Midbrain (tissue), 1 donor: ENCODE measurements around the gene GDF9.
"Not testable (repeated sequence)": the region's sequence is repeated elsewhere in the genome, so short reads cannot be mapped to it uniquely, and the experiment has no call there.

Experiments used
- DNase-seq: peaks from one replicate; lab custom pipeline; 2025; lab: John Stamatoyannopoulos, UW

Gene GDF9

DNA sequence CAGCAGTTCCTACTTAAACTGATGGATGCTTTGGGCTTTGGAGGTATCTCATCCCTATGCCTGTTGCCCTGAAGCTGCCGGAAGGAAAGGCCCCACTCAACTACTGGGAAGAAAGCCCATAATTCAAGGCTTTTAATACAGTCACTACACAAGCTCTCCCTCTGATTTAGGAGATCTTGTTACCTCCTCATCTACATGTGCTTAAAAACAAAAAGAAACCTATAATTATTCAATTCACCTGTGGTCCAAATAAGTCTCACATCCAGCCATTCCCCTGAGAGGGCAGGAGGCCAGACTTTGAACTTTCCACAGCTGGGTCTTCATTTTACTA lies 6.5 kb upstream of the GDF9 start:
- DNase-seq, result no peak

DNA sequence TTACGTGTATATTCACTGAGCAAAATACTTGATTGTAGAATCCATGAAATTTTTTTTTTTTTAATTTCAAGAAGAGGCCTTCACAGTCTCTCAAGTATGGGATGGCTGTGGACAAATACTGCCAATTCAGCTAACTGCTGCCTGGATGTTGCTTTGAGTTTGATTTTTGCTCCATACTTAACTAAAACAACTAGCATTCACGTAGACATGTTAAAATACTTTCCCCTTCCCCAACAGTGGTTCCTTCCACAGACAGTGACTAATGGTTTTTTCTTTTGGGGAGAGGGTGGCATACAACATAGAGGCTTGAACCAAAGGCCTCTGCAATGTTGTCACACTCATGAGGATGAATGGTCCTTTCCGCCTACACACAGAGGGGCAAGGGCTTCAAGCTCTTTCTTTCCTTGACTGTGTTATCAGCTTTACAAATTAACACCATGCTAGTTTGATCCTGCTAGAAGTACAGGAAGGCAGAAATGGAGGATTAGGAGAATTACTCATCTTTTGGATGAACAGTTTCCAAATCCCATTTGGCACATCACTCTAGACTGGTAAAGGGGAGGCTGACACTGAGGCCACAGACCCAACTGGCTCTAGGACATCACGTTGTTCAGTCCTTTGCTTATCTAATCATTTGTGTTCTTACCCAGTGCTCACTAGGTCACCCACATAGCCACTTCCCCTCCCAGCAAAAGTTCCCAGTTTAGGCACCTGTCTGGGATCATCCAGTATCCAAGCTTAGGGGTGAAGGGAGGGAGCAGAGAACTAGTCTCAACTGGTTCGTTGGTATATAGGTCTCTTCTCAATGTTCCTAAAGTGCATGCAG lies 5.4 kb upstream of the GDF9 start:
- no peak for DNase-seq

DNA sequence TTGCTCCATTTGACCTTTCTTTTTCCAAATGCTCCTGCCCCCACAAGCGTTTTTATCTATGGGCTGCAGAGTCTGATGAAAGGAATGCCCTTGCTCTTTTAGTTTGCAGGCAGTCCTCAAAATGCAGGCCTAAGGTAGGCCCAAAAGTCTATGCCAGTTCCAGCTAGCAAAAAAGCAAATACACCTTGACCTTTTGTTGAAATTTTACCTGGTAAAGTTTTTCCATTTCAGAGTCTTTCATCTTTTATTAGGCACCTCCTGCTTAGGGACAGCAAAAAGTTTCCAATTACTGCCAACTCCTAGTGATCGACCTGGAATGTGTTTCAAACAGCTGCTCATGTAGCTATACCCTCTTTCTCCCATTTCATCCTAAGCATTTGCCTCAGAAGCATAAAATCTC lies 4.5 kb upstream of the GDF9 start:
- DNase-seq, result no peak

DNA sequence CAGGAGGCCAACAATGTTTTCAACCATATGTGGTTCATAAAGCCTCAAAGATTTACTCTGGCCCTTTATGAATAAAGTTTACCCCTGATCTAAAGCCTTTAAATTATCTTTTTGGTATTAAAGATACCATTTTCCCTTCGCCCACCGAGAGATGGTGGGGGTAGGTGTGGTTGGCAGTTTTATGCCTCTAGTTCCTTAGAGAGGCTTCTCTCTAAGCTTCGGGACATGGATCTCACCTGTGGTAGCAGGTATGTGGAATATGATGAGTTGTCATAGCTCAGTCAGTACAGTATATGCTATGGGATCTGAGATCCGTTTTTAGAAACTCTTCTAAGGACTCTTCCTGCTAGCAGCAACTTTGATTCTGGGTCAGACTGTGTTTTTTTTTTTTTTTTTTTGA lies 2.5 kb upstream of the GDF9 start:
- no peak for DNase-seq

DNA sequence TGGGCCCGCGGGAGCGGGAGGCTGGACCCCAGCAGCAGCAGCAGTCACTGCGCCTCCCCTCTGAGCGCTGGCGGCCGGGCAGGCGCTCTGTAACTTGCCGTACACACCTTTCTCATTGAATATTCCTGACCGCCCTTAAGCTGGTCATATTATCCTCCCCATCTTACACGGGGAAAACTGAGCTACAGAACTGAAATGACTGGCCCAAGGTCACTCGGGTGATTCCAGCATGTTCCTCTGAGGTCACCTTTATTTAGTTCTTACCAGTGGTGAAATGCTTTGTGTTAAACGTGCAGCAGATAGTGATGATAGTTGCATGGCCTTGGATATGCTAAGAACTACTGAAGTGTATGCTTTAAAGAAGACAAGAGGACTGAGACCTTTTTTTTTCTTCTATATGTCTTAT lies 780 bp upstream of the GDF9 start:
- DNase-seq, result no peak

DNA sequence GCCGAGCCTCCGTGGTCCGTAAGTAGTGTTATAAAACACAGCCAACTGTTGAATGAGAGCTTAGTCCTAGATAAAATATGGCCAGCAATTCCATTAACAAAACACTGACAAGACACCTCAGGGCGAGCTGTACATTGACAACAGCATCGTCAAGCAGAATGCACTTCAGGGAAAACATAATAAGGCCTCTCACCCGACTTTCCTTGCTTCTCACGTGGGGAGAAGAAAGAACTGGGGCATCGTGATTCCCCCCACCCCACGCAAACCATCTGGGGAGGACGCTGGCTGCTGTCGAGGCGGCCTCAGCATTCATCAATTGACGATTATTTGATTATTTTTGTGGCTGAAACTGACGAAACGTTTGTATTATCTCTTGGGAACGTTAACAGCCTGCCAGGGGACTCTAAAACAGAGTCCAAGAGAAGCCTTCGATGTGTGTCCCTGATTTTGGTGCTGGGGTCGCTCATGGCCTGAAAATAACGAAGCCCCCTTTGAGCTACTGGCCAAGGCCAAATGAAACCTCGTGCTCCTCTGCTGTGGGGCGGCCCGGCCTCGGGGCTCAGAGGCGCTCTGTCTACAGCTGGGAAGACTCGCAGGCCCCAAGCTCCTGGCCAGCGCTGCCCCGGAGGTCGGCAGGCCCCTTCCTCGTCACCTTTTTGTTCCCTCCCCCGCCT lies 464 bp downstream of the GDF9 start:
- DNase-seq, result no peak

DNA sequence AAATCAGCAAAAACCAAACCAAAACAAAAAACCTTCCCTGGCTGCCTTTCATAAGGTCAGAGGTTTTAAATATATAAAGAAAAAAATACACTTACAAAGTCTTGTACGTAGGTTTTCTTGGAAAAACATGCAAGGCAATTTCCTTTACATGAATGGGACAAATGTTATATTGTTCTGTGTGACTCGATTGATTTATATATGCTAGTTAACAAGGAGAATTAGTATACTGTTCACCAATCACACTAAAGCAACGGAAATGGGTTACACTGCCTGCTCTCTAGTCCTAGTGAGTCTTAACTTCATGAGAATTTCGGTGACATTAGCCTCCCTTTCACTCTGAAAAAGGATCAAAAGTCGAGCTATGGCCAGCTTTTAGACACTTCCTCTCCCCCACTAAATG lies 5.5 kb downstream of the GDF9 start:
- no peak for DNase-seq

DNA sequence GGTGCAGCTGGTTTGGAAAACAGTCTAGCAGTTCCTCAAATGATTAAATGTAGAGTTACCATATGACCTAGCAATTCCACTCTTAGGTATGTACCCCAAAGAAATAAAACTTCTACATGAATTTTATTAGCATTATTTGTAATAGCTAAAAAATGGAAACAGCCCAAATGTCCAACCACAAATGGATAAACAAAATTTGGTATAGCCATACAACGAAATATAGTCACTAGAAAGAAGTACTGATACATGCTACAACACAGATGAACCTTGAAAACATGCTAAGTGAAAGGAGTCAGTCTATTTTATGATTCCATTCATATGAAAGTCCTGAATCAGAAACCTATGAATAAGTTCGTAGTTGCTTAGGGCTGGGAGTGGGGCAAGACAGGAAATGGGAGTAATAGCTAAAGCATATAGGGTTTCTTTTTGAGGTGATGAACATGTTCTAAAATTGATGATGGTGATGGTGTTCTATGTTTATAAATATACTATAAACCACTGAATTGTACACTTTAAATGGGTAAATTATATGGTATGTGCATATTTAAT lies 6.3 kb downstream of the GDF9 start:
- no peak for DNase-seq

DNA sequence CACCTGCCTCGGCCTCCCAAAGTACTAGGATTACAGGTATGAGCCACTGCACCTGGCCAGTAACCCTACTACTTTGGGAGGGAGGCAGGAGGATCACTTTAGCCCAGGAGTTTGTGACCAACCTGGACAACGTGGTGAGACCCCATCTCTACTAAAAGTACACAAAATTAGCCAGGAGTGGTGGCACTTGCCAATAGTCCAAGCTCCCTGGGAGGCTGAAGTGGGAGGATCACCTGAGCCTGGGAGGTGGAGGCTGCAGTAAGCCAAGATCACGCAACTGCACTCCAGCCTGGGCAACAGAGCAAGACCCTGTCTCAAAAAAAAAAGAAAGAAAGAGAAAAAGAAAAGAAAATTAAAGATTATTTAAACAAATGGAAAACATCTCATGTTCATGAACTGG lies 10.3 kb downstream of the GDF9 start:
- no peak for DNase-seq

DNA sequence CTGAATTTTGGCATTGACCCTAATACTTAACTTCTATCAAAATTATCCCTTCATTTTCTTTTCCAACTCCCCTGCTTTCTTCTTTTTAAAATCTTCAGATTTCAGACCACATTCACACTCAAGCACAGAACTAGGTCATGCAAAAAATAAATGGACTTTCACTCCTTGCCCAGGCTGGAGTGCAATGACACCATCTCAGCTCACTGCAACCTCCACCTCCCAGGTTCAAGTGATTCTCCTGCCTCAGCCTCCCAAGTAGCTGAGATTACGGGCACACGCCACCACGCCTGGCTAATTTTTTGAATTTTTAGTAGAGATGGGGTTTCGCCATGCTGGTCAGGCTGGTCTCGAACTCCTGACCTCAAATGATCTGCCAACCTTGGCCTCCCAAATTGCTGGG lies 11.3 kb downstream of the GDF9 start:
- DNase-seq, result not testable (repeated sequence)

DNA sequence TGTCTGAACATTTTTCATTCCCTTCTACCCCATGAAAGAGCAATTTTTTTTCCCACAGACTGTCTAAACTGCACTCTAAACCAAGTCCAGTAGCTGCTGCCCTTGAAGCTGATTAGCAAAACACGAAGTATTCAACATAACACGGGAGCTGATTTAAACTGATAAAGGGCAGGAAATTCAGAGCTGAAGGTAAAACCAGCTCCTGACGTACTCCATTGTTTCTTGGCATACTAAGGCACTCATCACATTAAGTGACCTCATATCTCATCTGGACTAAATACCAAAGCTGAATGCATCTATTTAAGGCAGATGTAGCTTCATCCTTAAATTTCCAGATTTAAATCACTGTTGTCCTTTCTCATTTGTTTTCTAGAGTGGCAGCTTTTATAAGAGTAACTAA lies 12.0 kb downstream of the GDF9 start:
- no peak for DNase-seq

DNA sequence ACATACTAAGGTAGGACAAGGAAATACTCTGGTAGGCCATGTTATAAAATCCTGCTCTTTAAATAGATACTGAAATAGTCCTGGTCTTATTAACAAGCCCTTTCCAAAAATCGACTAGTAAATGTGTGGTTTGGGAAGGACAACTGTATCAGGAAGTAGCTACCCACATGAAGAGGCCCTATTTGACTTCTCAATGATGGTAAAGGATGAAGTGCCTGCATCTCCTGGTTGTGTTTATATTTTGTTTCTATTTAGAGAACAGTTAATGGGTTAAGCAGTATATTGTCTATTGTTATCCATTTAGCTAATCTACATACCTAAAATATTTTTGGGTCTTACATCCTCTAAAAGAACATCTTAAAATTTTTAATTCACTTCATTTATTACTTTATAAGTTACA lies 12.5 kb downstream of the GDF9 start:
- no peak for DNase-seq

DNA sequence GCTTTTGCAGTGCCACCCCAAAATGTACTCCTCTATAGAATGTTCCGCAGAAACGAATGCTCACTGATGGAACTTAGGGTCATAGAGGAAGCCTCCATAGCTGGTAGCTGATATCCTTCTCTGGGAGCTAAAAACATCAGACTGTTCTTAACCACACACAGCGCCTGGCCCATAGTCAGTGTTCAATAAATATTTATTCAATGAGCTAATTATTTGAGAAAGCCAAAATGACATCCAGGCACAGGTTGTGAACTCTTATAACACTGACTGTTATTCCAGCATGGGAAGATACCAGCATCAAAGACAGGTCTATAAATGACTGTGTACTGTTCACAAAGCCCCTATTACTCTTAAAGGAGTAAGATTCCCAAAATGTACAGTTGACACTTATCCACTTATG lies 12.9 kb downstream of the GDF9 start:
- DNase-seq, result no peak

DNA sequence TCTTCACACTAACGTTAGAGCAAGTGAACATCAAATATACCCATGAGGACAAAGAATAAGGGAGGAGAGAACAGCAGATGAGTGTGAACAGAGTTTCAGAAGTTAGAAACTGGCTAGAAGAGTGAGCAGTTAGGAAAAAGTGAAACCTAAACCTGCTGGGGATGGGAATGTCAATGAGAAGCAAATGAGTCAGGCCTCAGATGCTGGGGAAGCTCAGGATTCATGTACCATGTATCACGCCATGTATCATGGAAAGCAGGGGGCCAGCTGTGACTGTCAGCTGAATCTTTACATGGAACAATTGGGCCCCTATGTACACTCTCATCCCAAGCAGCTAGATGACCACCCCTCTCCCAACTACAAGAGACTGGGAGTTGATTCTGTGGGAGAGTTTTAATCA lies 16.2 kb downstream of the GDF9 start:
- DNase-seq, result no peak

DNA sequence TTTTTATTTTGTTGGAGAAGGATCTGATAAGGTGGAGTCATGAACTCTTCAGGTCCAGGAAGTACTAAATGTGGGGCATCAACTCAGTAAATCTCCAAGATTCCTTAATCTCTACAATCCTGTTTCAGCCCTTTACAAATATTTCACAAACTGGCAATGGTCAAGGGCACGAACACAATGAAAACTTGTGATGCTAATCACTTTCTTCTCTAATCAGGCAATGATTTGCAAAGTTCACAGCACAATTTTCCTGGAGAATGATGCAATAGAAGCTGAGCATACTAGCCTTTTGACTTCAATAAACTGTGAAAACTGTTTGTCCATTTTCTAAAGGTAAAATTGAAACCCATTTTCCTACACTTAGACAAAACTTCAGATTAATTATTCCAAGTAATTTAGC lies 16.9 kb downstream of the GDF9 start:
- no peak for DNase-seq

DNA sequence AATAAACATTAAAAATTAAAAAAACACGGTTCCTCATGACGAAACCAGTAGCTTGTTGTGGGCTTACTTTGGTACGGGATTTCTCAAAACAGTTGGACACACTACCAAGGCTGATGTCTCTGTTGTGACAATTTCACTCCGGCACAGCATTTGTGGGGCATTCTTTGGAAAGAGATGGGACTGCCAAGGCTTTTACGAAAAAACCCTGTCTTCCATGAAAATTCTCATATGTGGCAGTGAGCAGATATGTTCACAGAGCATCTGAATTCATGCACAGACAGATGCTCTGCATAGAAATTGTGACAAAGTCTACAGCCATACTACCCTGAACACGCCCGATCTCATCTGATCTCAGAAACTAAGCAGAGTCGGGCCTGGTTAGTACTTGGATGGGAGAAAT lies 18.0 kb downstream of the GDF9 start:
- DNase-seq, result no peak

DNA sequence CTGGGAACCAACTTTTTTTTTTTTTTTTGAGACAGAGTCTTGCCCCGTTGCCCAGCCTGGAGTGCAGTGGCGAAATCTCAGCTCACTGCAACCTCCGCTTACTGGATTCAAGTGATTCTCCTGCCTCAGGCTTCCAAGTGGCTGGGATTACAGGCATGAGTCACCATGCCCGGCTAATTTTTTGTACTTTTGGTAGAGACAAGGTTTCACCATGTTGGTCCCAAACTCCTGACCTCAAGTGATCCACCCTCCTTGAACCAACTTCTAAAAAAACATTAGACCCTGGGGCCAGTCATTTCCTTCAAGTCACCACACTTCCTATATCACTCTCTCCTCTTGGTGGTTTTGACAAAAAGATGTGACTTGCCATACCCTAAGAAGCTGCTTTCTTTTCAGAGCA lies 25.0 kb downstream of the GDF9 start:
- no peak for DNase-seq

DNA sequence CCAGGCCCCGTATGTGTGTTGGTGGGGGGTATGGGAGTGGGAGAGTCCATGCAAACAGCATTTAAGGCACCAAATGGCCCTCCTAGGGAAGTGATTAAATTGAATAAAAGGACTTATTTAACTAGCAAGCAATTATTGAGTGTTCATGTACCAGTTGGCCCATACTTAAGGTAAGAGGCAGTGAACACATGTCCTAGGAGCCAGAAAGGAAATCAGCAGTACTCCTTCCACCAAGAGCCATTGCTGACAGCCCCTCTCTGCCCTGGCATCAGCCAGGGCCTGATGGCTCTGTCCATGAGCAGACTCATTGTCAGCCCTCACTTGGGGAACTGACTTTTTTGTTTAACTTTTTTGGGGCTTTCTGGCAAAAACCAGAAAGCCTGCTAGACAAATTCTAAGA lies 25.4 kb downstream of the GDF9 start:
- DNase-seq, result no peak

DNA sequence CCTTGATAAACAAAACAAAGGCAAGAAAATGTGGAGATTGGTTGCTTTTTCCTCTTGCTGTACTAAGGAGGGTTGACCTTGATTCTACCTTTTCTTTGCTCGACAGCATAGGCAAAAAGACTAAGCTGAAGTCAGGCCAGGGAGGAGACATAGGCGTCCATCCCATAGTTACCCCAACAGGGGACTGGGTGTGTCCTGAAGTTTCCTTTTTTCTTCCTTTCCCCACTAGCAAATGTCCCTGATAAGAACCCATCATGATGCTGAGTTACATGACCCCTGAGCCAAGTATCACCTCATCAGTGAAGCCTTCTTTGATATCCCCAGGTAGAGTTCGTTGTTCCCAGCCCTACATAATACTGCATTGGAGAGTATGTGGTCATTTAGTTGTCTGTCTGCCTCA lies 26.0 kb downstream of the GDF9 start:
- DNase-seq, result no peak

DNA sequence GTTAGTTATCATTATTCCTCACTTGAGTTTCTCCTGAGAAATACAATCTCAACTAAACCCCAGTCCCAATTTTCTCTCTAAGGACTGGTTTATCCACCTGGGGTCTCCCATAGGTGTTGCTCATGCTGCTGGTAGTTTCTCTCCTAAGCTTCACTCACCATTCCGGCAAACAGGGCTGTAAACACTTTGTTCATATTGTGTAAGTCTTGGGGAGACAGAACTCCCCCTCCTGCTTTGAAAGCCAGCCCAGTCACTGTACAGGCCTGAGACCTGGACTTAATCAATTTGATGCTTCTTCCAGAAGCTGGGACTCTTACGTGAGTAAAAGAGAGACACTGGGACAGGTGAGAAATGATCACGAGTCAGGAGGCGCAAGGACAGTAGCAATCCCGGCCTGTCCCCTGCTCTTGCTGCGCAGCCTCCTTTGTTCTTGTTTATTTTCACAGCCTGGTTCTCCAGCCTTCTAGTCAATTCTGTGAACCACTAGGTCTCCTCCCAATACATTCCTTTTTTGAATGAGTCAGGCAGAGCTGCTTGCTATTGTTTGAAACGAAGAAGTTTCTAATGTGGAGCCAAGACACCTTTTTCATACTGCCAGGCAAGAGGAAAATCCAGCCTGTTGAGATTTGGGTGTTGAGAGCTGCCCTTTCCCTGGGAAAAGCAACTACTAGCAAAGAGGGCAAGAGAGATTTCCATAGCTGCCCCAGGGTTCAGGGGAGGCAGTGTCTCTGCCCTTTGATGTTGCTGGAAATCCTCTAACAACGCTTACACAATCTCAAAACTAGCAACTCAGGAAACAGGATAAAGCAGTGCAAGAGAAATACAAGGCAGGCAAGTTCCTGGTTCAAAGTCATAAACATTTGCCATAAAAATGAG lies 26.6 kb downstream of the GDF9 start:
- no peak for DNase-seq

DNA sequence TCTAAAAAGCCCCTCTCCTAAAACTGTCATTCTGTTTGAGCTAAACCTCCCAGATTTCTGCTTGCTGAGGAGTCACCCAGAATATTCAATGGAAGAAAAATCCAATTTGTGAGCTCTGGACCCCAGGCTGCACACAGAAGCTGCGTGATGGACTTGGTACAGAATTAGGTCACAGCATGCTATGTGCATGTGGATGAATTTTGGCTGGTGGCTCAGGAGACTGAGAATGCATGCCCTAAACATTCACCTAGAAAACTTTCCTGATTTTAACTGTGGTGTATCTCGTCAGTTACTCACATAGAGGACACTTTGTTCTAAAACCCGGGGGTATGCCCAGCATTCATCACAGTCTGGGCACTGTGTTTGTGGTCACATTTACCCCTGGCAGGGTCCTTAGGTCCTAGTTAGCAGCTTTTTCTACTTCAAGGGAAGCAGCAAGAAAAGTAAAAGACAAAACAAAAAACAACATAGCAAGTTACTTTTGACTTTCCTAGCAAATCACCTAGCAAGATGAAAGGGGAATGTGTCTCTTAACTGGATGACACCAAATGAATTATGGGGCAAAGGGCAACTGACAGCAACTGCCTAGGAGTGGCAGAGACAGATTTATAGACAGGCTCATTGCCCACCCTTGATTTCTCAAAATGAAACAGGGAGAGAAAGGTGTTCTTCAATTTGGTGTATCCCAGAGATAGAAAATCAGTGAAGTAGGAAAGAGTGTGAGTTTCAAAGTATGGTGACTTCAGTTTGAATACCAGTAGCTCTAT lies 27.6 kb downstream of the GDF9 start:
- no peak for DNase-seq

DNA sequence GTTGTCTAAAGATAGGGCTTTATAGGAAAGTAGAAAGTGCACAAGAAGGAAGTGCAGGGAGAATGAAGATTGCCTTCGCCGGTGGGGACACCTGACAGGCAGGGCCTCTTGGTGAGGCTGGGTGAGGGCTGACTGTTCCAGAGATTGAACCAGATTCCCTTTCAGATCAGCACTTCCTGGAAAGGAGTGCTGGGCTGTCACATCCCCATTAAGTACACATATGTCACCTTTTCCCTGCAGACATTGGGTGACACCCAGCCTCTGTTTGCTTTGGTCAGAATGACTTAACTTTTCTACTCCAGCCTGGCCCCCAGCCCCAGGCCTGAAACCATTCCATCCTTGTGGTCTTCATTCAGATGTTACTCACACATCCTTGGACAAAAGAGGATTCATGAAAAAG lies 28.4 kb downstream of the GDF9 start:
- no peak for DNase-seq
